PC-3 (cell line): ENCODE data around the gene TNFAIP3.

Experiments
- EZH2 ChIP-seq: fragments of 300-600 bp; sonication (generic); IDR thresholded peaks from one replicate; pipeline ENCODE4 v1.6.1; 2017; ENCODE audit warnings: antibody characterized with exemption, mild to moderate bottlenecking, low read length; ENCODE audit not compliant: unreplicated experiment
- EZH2phosphoT487 ChIP-seq: fragments of 300-600 bp; sonication (generic); IDR thresholded peaks from 2 replicates; pipeline ENCODE4 v1.6.1; 2018; ENCODE audit warnings: mild to moderate bottlenecking, antibody characterized with exemption, low read length, borderline replicate concordance
- TF ChIP-seq, protein P1 (sequence below): fragments of 300-600 bp; sonication (generic); conservative IDR thresholded peaks from 2 replicates; pipeline ENCODE4 v1.5.1; 2017; ENCODE audit warnings: antibody characterized with exemption, low read depth, mild to moderate bottlenecking, low read length

DNA sequence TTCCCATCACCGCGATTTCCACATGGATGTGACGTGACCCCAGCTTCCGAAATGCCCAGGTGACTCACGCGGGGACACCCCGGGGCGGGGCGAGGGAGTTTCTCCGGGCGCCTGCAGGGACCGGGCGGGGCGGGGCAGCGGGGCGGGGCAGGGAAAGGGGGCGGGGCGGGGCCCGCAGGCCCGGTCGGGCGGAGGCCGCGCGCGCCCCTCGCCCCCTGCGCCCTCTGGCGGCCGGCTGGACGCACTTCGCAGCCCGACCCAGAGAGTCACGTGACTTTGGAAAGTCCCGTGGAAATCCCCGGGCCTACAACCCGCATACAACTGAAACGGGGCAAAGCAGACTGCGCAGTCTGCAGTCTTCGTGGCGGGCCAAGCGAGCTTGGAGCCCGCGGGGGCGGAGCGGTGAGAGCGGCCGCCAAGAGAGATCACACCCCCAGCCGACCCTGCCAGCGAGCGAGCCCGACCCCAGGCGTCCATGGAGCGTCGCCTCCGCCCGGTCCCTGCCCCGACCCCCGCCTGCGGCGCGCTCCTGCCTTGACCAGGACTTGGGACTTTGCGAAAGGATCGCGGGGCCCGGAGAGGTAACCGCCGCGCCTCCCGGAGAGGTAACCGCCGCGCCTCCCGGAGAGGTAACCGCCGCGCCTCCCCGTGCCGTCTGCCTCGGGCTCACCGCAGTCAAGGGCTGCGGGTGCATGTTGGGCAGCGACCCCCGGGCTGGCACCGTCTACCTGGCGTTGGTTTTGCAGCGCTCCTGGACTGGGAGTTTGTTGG is at the start of gene TNFAIP3:
- TF ChIP-seq, protein P1, sequence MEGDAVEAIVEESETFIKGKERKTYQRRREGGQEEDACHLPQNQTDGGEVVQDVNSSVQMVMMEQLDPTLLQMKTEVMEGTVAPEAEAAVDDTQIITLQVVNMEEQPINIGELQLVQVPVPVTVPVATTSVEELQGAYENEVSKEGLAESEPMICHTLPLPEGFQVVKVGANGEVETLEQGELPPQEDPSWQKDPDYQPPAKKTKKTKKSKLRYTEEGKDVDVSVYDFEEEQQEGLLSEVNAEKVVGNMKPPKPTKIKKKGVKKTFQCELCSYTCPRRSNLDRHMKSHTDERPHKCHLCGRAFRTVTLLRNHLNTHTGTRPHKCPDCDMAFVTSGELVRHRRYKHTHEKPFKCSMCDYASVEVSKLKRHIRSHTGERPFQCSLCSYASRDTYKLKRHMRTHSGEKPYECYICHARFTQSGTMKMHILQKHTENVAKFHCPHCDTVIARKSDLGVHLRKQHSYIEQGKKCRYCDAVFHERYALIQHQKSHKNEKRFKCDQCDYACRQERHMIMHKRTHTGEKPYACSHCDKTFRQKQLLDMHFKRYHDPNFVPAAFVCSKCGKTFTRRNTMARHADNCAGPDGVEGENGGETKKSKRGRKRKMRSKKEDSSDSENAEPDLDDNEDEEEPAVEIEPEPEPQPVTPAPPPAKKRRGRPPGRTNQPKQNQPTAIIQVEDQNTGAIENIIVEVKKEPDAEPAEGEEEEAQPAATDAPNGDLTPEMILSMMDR = peak; percentile 47
- TF ChIP-seq EZH2phosphoT487 (no peak), EZH2 (no peak)
